Ovary (tissue), 9 donors: ENCODE data around the gene TSACC. TPM values are rescaled to one million over a fixed set of nuclear protein-coding genes. Genes with fewer than 3 reads are reported as not detected.

Experiments used
- DNase-seq, 5 donors: peaks; one replicate each; pipeline ENCODE4 v3.0.0-alpha.2; 2019 to 2020
- H3K27ac ChIP-seq, 2 donors: fragments of 200-600 bp; one replicate each; pipeline versions ENCODE4 v1.5.1 to v1.8.0; 2019 to 2022
- H3K27me3 ChIP-seq: fragments of 200-600 bp; one replicate; pipeline ENCODE4 v1.8.0; 2022
- H3K36me3 ChIP-seq: fragments of 200-600 bp; sonication (generic); one replicate; pipeline ENCODE4 v1.5.1; 2019
- H3K4me1 ChIP-seq: one replicate; pipeline ENCODE4 v1.8.1; 2013; ENCODE audit warnings: mild to moderate bottlenecking, moderate library complexity; ENCODE audit not compliant: insufficient read depth
- H3K4me3 ChIP-seq: fragments of 200-600 bp; sonication (generic); one replicate; pipeline ENCODE4 v1.5.1; 2017
- H3K9me3 ChIP-seq, 2 donors: fragments of 200-600 bp in 1 of 2; sonication (generic) in 1 of 2; one replicate each; pipeline versions ENCODE4 v1.5.1 to v1.8.1; 2013 to 2019; ENCODE audit warnings: mild to moderate bottlenecking in 1 of 2, moderate library complexity in 1 of 2
- CTCF ChIP-seq, 3 donors: fragments of 450-650 bp in 2 of 3; fragments of 200-600 bp in 1 of 3; IDR thresholded peaks; one replicate each; pipeline versions ENCODE4 v1.5.1 to v1.8.0; 2016 to 2022; ENCODE audit warnings: antibody characterized with exemption in 3 of 3, mild to moderate bottlenecking in 1 of 3
- EP300 ChIP-seq: sonication (generic); formaldehyde crosslinking; IDR thresholded peaks from one replicate; pipeline ENCODE4 v1.6.1; 2017; ENCODE audit warnings: antibody characterized with exemption
- POLR2A ChIP-seq: fragments of 450-650 bp; IDR thresholded peaks from one replicate; pipeline ENCODE4 v1.6.1; 2017; ENCODE audit warnings: antibody characterized with exemption, mild to moderate bottlenecking, moderate library complexity
- WGBS, 3 donors: extraction: QIAGEN DNeasy Blood & Tissue Kit in 1 of 3; methylation state at CpG; one replicate each; pipeline versions ENCODE4 v1.1.5 to v1.1.7; 2013 to 2017; 5-methylcytosine and 5-hydroxymethylcytosine counted together
- intact Hi-C, 4 donors: fragments of 100-400 bp; cut with DNase I; formaldehyde crosslinking; loops; one replicate each; pipeline versions ENCODE4 v1.11.0 to v1.15.1; 2022 to 2023
- polyA plus RNA-seq, 2 donors: library from polyadenylated mRNA; stranded (reverse); fragments of 200-250 nt in 1 of 2; fragments of 350-450 nt in 1 of 2; fragmentation: Illumina TruSeq in 1 of 2; extraction: RNeasy Lipid Tissue Mini Kit (QIAGEN cat#74804) in 1 of 2; gene quantifications; one replicate each; pipeline ENCODE4 v1.2.3, GENCODE V29; 2013 to 2014
- total RNA-seq, 7 donors: library from RNA; depleted of rRNA in 2 of 7; stranded (reverse); fragments of >200 nt in 2 of 7; fragmentation: NEBNext Ultra II Directional in 3 of 7; extraction: Animal tissue kit (Norgen Biotek cat#: 25700) in 3 of 7; gene quantifications; one replicate each; pipeline versions ENCODE4 v1.1.0 to v1.2.4, GENCODE V29; 2016 to 2023
- donor health status: DM: no; HTN: no; CAD: no; lungs with moderate emphysema.
- donor health status: DM: no; HTN: no; CAD: no.
- donor health status: Bipolar disorder and iron deficiency.
- donor health status: DM: yes; HTN: yes; CAD: no.
- donor health status: DM: no; HTN: no; CAD: no.
- donor health status: DM: yes; HTN: yes; CAD: no.

TSACC gene
- total and polyA plus RNA-seq, 9 donors = 1.00 TPM; not detected in 8

- Histone ChIP-seq H3K4me1 (no peaks in the 10 kb centered on the region), H3K36me3 (no peaks in the 10 kb centered on the region), H3K27ac (no peak overlapping the region), H3K27me3 (no peaks in the 10 kb centered on the region), H3K4me3 (no peak overlapping the region), H3K9me3 (no peaks in the 10 kb centered on the region)
- DNase-seq = no peak
- intact Hi-C loops = no loop called here
- 41 to 50% (median 44%) methylated on average over 2 of the region's 2 CpGs for WGBS, 3 donors
- TF ChIP-seq CTCF (IDR thresholded peaks at IDR 0.05) (no peak), EP300 (no peak), POLR2A (no peak)
Observed at GRCh38 chr1:156305215-156305614, 33.1 kb upstream of the TSACC start.

- no peaks in the 10 kb centered on the region for H3K9me3 ChIP-seq
- H3K27ac ChIP-seq = no peak overlapping the region
- no peaks in the 10 kb centered on the region for H3K27me3 ChIP-seq
- H3K4me1 ChIP-seq = no peaks in the 10 kb centered on the region
- no peaks in the 10 kb centered on the region for H3K36me3 ChIP-seq
- H3K4me3 ChIP-seq = no peak overlapping the region
- intact Hi-C loops = no loop called here
- no peak for DNase-seq
- TF ChIP-seq POLR2A (no peak), EP300 (no peak), CTCF (IDR thresholded peaks at IDR 0.05) (no peak)
Observed at GRCh38 chr1:156308078-156308477, 30.2 kb upstream of the TSACC start.

- Histone ChIP-seq H3K9me3 (no peaks in the 10 kb centered on the region), H3K36me3 (no peaks in the 10 kb centered on the region), H3K4me1 (no peaks in the 10 kb centered on the region), H3K27me3 (no peaks in the 10 kb centered on the region), H3K4me3 (no peak overlapping the region), H3K27ac (no peak overlapping the region)
- 83 to 89% (median 84%) methylated on average over 6 of the region's 6 CpGs for WGBS, 3 donors
- no peak for TF ChIP-seq POLR2A
- TF ChIP-seq EP300 = no peak
- no peak for TF ChIP-seq CTCF (IDR thresholded peaks at IDR 0.05)
- intact Hi-C loops = no loop called here
- DNase-seq = no peak
Observed at GRCh38 chr1:156310962-156311361, 27.4 kb upstream of the TSACC start.

GRCh38 chr1:156316909-156317308 lies 21.4 kb upstream of the TSACC start:
- TF ChIP-seq EP300 (no peak), POLR2A (no peak), CTCF (IDR thresholded peaks at IDR 0.05) (no peak)
- intact Hi-C loops = loop anchor here in 1 of 4 donors (5.0 kb wide), 1 partner anchor 170 kb away; no protein-coding TSS in a partner anchor
- H3K4me3 ChIP-seq = no peak overlapping the region
- H3K9me3 ChIP-seq = no peaks in the 10 kb centered on the region
- H3K36me3 ChIP-seq = no peaks in the 10 kb centered on the region
- no peak for DNase-seq
- WGBS, 3 donors = 88 to 93% (median 92%) methylated on average over 7 of the region's 7 CpGs
- no peaks in the 10 kb centered on the region for H3K4me1 ChIP-seq
- H3K27ac ChIP-seq = no peak overlapping the region
- H3K27me3 ChIP-seq = no peaks in the 10 kb centered on the region
